ENCODE data around the gene TNFSF18.

DNA sequence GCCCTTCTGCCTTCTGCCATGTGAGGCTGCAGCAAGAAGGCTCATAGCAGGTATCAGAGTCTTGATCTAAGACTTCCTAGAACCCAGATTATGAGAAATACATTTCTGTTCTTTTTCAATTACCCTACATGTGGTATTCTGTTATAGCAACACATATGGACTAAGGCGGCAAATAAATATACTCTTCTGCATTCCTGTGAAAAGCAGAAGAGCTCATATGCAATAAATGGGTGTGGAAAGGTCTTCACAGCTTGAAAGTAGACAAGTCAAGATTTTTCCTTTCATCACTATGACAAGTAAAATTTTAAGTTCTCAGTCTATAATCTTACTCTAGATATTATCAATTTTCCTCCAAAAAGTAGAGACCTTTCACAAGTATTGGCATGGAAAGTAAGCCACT is 36.6 kb downstream of the TNFSF18 start:
- TF ChIP-seq FOXK2 (IDR thresholded peaks at IDR 0.05) = no peak
- TF ChIP-seq HDGF (IDR thresholded peaks at IDR 0.05; ENCODE audit: borderline replicate concordance) = no peak
- TF ChIP-seq TARDBP (IDR thresholded peaks at IDR 0.05) = no peak
- TF ChIP-seq ELF4 (IDR thresholded peaks at IDR 0.05) = no peak
- TF ChIP-seq, protein P1, sequence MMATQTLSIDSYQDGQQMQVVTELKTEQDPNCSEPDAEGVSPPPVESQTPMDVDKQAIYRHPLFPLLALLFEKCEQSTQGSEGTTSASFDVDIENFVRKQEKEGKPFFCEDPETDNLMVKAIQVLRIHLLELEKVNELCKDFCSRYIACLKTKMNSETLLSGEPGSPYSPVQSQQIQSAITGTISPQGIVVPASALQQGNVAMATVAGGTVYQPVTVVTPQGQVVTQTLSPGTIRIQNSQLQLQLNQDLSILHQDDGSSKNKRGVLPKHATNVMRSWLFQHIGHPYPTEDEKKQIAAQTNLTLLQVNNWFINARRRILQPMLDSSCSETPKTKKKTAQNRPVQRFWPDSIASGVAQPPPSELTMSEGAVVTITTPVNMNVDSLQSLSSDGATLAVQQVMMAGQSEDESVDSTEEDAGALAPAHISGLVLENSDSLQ (IDR thresholded peaks at IDR 0.05) = no peak
- TF ChIP-seq CTBP1 (IDR thresholded peaks at IDR 0.05; ENCODE audit: borderline replicate concordance) = no peak
- no peak for TF ChIP-seq ARNT (IDR thresholded peaks at IDR 0.05)
